Measurements from ENCODE around the gene SERPINF2.
"Not testable (repeated sequence)": the region's sequence is repeated elsewhere in the genome, so short reads cannot be mapped to it uniquely, and the experiment has no call there.

DNA sequence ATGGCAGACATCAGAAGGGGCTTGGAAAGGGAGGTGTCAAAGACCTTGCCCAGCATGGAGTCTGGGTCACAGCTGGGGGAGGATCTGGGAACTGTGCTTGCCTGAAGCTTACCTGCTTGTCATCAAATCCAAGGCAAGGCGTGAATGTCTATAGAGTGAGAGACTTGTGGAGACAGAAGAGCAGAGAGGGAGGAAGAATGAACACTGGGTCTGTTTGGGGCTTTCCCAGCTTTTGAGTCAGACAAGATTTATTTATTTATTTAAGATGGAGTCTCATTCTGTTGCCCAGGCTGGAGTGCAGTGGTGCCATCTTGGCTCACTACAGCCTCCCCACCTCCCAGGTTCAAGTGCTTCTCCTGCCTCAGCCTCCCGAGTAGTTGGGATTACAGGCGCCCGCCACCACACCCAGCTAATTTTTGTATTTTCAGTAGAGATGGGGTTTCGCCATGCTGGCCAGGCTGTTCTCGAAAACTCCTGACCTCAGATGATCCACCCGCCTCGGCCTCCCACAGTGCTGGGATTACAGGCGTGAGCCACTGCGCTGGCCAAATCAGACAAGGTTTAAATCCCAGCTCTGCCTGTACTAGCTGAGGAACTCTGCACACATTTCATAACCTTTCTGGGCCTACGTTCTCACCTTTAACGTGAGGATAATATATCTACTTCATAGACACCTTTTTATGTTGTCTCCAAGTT lies 30.5 kb downstream of the SERPINF2 start:
- not testable (repeated sequence) for TF ChIP-seq RXRA (IDR thresholded peaks at IDR 0.05; ENCODE audit: borderline replicate concordance, low read depth); EP300 (IDR thresholded peaks at IDR 0.05; ENCODE audit: borderline replicate concordance in 1 of 2, low read depth in 1 of 2, low read length in 1 of 2); RAD21 (IDR thresholded peaks at IDR 0.05; ENCODE audit: low read length); NFIC (IDR thresholded peaks at IDR 0.05; ENCODE audit: borderline replicate concordance); SIN3A (IDR thresholded peaks at IDR 0.05; ENCODE audit: borderline replicate concordance, low read depth, low read length); TAF1 (IDR thresholded peaks at IDR 0.05; ENCODE audit: borderline replicate concordance, low read depth, low read length); ELF1 (IDR thresholded peaks at IDR 0.05); POLR2AphosphoS5 (IDR thresholded peaks at IDR 0.05; ENCODE audit: low read depth, low read length); TEAD4 (IDR thresholded peaks at IDR 0.05; ENCODE audit: borderline replicate concordance, insufficient read depth)
- TF ChIP-seq, protein P1, sequence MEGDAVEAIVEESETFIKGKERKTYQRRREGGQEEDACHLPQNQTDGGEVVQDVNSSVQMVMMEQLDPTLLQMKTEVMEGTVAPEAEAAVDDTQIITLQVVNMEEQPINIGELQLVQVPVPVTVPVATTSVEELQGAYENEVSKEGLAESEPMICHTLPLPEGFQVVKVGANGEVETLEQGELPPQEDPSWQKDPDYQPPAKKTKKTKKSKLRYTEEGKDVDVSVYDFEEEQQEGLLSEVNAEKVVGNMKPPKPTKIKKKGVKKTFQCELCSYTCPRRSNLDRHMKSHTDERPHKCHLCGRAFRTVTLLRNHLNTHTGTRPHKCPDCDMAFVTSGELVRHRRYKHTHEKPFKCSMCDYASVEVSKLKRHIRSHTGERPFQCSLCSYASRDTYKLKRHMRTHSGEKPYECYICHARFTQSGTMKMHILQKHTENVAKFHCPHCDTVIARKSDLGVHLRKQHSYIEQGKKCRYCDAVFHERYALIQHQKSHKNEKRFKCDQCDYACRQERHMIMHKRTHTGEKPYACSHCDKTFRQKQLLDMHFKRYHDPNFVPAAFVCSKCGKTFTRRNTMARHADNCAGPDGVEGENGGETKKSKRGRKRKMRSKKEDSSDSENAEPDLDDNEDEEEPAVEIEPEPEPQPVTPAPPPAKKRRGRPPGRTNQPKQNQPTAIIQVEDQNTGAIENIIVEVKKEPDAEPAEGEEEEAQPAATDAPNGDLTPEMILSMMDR (IDR thresholded peaks at IDR 0.05), result not testable (repeated sequence)
- TF ChIP-seq, protein P2, sequence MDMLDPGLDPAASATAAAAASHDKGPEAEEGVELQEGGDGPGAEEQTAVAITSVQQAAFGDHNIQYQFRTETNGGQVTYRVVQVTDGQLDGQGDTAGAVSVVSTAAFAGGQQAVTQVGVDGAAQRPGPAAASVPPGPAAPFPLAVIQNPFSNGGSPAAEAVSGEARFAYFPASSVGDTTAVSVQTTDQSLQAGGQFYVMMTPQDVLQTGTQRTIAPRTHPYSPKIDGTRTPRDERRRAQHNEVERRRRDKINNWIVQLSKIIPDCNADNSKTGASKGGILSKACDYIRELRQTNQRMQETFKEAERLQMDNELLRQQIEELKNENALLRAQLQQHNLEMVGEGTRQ (IDR thresholded peaks at IDR 0.05; ENCODE audit: borderline replicate concordance, low read depth, low read length), result not testable (repeated sequence)
- TF ChIP-seq, protein P3, sequence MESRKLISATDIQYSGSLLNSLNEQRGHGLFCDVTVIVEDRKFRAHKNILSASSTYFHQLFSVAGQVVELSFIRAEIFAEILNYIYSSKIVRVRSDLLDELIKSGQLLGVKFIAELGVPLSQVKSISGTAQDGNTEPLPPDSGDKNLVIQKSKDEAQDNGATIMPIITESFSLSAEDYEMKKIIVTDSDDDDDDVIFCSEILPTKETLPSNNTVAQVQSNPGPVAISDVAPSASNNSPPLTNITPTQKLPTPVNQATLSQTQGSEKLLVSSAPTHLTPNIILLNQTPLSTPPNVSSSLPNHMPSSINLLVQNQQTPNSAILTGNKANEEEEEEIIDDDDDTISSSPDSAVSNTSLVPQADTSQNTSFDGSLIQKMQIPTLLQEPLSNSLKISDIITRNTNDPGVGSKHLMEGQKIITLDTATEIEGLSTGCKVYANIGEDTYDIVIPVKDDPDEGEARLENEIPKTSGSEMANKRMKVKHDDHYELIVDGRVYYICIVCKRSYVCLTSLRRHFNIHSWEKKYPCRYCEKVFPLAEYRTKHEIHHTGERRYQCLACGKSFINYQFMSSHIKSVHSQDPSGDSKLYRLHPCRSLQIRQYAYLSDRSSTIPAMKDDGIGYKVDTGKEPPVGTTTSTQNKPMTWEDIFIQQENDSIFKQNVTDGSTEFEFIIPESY (IDR thresholded peaks at IDR 0.05; ENCODE audit: borderline replicate concordance, low read depth), result not testable (repeated sequence)
